Fibroblast of the aortic adventitia (primary cell): ENCODE data around the gene B3GNT5. TPM values are rescaled to one million over a fixed set of nuclear protein-coding genes. Genes with fewer than 3 reads are reported as not detected.
A peak's percentile ranks its signal among the peaks of the same experiment; 100 is the strongest.

Source experiments
- DNase-seq: peaks from one replicate; pipeline ENCODE4 v3.0.0-alpha.2; 2010; ENCODE audit warnings: low read depth
- H3K4me3 ChIP-seq: 2 replicates; pipeline ENCODE4 v1.5.1; 2011; ENCODE audit warnings: low read depth, mild to moderate bottlenecking, control low read depth, low read length, moderate library complexity
- CTCF ChIP-seq: IDR thresholded peaks from 2 replicates; pipeline ENCODE4 v1.5.1; 2011; ENCODE audit warnings: mild to moderate bottlenecking, low read length, control low read depth, inconsistent platforms; ENCODE audit not compliant: insufficient read depth
- total RNA-seq: library from RNA; depleted of rRNA; stranded (reverse); fragments of >200 nt; gene quantifications from 2 replicates; pipeline ENCODE4 v1.2.3, GENCODE V29; 2012; ENCODE audit warnings: low replicate concordance

B3GNT5 gene
- total RNA-seq, 1 donor: 4.7 TPM

- H3K4me3 ChIP-seq: no peak overlapping the region
- no peak for TF ChIP-seq CTCF
- no peak for DNase-seq
These were observed 9.9 kb downstream of the B3GNT5 start for GRCh38 chr3:183262875-183263378.

DNA sequence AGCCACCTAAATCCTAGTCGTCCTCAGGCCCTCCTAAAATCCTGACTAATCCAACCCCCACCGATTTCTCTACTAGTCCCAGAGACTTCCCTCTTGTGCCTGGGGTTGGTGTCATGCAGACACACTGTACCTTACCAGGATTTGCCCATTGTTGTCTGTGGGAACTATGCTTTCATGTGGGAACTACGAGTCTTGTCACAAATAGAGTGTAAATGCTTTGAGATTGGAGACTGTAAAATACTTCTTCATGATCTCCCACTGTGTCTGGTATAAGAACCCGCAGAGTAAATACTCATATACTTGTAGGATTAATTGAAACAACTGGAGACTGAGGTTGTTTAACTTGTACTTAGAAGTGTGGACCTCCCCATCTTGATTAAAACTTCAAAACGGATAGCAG is 11.2 kb downstream of the B3GNT5 start:
- DNase-seq: no peak
- H3K4me3 ChIP-seq: no peak overlapping the region
- TF ChIP-seq CTCF: no peak

- H3K4me3 ChIP-seq: no peak overlapping the region
- DNase-seq: no peak
- TF ChIP-seq CTCF: no peak
These were observed 12.1 kb downstream of the B3GNT5 start for GRCh38 chr3:183265157-183265642.

DNA sequence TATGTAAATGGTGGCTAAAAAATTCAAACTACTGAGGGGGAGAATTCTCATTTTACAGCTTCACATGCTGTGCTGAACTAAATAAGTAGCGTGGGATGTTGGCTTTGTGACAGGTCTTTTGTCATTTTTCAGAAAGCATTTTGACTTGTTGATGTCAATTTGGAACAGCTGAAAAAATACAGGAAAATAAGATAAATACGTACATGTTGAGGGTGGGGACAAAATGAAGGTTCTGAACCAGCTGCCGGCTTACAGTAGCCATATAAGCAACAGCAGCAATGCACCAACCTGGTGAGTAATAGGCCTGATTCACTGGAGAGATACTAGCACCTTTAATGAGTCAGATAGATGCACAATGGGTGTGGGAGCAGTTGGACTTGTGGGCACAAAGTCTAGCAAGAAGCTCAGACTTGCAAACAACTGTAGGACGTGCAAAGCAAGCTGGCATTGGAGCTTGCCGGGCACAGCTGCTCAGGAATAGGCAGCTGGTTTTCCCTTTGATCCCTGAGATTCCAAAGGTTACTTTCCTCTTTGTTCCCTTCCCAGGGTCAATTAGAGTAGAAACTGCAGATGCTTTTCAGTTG is 12.9 kb downstream of the B3GNT5 start:
- DNase-seq: peak; percentile 66
- no peak overlapping the region for H3K4me3 ChIP-seq
- TF ChIP-seq CTCF: no peak

DNA sequence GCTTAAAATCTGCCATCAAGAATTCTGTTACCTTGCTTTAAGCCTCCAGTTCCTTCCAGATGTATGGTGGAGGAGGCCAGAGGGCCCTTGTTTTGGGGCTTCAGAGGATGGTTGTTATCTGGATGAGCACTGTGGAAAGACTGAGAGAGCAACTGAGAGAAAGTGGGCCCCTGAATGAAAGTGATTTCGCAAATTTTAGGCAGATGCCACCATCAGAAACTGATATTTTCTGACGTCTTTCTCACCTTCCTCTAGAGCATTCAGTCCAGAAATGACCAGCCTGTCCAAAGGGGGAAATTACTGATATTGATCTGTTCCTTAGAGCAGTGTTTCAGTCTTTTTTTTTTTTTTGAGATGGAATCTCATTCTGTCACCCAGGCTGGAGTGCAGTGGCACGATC is 13.4 kb downstream of the B3GNT5 start:
- no peak for TF ChIP-seq CTCF
- no peak for DNase-seq
- no peak overlapping the region for H3K4me3 ChIP-seq

DNA sequence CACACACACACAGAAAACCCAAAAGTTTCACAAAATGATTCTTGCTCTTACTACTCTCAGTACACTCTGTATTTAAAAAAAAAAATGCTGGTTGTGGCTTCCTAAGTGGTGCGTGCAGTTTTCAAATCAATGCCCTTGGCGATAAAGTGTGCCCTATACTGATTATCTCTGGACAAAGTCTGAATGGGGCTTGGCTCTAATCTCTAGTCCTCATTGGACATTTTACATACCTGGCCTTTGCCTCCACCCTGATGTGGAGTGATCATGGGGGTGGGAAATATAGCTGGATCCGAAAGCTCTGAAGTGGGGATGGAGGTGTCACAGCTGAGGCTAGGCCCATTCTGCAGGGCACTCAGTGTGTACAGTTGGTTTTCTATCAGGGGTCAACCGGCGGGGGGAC is 14.1 kb downstream of the B3GNT5 start:
- TF ChIP-seq CTCF: no peak
- no peak overlapping the region for H3K4me3 ChIP-seq
- no peak for DNase-seq

GRCh38 chr3:183268366-183268765 is 15.3 kb downstream of the B3GNT5 start:
- no peak for TF ChIP-seq CTCF
- H3K4me3 ChIP-seq: no peak overlapping the region
- no peak for DNase-seq
